ENCODE measurements around the gene SMARCC2.

Gene SMARCC2

DNA sequence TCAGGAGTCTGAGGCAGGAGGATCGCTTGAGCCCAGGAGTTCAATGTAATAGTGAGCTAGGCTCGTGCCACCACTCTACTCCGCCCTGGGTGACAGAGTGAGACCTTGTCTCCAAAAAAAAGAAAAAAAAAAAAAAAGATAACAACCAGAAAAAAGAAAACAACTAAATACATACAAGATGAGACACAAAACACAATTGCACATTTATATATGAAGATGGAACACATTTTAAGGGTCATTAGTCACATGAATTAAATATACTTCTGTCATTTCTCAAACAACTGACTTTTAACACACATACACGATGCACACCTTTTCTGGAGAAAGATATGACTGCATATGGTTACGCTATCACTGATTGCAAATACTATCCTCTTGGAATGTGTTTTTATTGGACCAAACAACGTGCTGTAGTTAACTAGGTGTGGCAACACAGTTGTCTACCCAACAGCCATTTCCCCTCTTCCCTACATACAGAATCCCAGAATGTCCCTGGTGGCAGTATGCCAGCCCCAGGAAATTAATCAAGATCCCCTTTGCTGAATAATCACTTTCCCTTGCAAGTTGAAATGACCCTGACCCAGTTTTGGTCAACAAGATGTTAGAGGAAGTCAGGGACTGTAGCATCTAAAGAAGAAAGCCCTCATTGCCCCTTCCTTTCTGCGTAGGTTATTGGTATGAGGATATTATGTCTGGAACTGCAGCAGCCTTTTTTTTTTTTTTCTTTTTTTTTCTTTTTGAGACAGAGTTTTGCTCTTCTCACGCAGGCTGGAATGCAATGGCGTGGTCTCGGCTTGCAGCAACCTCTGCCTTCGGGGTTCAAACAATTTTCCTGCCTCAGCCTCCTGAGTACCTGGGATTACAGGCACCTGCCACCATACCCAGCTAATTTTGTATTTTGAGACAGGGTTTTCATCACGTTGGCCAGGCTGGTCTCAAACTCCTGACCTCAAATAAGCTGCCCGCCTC is 42.5 kb downstream of the SMARCC2 start:
- no peak for DNase-seq

DNA sequence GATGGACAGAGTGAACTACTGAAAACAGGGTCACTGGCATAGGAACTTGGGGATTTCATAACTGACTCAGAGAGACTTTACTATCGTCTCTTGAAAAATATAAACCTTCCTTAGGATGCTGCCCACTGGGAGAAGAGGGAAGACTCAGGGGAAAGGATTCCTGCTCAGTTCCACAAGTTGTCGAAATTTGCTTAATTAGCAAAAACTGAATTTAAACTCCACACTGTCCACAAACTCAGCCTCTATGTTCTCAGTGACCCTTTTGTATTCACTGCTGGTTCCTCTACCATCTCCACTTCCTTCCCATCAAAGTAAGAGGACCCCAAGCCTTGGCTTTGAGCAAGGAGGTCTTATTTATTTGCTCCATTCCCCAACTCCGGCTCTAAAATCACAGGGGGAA is 44.1 kb downstream of the SMARCC2 start:
- DNase-seq = no peak

DNA sequence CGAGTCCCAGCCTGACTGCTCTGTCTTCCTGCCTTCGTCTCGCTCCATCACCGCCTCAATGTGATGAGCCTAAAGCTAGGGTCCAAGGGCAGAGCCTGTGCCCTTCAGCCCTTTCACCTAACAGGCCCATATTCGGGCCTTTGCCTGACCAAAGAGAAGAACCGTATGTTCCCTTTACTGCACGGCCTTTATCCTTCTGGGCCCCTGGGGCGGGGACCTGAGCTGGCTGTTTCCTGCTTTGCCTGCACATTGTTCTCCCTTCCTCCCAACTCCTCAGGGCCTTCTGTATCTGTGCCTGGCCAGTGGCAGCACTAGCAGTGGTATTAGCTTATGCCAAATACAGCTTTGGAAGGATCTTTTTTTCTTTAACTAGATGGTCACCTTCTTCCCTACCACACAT is 45.4 kb downstream of the SMARCC2 start:
- no peak for DNase-seq

DNA sequence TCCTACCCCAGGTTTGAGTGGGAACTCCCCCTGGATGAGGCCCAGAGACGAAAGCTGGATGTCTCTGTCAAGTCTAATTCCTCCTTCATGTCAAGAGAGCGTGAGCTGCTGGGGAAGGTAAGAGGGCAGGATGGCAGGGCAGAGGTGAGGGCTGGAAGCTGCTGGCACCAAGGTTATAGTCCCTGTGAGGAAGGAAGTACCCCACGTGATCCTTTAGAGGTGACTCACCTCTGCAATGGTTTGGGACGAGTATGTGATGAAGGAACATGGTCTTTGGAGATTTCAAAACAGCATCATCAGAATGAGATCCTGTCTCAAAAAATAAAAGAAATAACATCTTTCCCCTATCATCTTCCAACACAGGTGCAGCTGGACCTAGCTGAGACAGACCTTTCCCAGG is 46.1 kb downstream of the SMARCC2 start:
- no peak for DNase-seq

DNA sequence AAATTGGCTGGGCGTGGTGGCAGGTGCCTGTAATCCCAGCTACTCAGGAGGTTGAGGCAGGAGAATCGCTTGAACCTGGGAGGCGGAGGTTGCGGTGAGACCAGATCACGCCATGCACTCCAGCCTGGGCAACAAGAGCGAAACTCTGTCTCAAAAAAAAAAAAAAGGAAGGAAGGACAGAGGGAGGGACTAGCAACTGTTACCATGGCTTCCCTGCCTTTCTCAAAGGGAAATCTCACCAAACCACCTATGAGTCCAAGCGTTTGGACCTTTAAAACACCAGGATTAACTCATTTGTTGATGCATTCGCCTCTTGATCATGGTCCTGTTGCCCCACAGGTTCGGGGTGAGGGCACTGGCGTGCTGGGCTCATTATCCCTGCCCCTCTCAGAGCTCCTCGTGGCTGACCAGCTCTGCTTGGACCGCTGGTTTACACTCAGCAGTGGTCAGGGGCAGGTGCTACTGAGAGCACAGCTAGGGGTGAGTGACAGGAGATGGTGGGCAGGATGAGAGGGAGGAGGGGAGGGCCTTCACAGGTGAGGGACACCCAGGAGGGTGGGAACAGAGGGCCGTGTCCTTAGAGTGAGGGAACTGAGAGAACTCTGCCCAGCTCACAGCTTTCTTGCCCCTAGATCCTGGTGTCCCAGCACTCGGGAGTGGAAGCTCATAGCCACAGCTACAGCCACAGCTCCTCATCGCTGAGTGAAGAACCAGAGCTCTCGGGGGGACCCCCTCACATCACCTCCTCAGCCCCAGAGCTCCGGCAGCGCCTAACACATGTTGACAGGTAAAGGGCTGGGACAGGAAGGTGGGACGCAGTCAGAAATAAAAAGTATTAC is 47.1 kb downstream of the SMARCC2 start:
- DNase-seq = no peak

DNA sequence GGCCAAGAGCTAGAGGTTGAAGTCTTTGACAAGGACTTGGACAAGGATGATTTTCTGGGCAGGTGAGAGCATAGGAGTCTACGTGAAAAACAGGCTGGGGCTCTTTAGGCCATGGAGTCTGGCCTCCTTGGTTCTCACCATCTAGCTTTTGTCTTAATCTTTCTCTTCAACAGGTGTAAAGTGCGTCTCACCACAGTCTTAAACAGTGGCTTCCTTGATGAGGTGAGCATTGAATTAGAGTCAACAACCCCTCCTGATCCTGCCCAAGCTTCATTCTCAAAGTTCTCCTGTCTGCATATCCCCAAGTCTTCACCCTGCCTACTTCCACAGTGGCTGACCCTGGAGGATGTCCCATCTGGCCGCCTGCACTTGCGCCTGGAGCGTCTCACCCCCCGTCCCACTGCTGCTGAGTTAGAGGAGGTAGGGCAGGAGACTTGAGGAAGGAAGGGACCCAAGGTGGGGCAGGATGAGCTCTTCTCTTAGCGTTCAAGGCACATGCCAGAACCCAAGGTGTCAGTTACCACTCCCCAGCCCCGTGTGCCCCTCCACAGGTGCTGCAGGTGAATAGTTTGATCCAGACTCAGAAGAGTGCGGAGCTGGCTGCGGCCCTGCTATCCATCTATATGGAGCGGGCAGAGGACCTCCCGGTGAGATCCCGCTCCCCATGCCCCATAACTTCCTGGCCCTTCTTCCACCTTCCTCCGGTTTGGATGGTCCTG is 51.3 kb downstream of the SMARCC2 start:
- no peak for DNase-seq

DNA sequence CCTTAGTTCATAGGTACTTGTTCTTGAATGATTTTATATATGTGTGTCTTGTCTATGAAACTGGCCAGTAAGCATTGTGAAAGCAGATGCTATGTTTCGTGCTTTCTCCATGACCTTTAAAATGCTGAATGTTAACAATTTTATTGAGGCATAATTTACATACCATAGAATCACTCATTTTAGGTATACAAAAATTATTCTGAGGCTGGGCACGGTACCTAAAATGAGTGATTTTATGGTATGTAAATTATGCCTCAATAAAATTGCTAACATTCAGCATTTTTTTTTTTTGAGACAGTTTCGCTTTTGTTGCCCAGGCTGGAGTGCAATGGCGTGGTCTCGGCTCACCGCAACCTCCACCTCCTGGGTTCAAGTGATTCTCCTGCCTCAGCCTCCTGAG is 54.4 kb downstream of the SMARCC2 start:
- no peak for DNase-seq

DNA sequence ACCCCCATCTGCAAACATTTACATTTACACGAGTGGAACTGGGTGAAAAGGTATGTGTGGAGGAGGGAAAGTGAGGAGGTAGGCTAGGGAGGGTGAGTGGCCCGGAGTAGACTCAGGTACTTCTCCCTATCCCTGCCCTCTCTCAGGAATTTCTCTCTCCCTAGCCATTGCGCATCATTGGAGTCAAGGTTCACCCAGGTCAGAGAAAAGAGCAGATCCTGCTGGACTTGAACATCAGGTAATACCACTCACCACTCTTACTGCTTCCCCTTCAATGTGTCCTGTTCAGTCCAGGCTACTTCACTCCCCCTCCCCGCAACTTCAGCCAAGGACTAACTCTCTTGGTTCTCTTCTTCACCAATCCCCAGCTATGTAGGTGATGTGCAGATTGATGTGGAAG is 58.4 kb downstream of the SMARCC2 start:
- DNase-seq = no peak

DNA sequence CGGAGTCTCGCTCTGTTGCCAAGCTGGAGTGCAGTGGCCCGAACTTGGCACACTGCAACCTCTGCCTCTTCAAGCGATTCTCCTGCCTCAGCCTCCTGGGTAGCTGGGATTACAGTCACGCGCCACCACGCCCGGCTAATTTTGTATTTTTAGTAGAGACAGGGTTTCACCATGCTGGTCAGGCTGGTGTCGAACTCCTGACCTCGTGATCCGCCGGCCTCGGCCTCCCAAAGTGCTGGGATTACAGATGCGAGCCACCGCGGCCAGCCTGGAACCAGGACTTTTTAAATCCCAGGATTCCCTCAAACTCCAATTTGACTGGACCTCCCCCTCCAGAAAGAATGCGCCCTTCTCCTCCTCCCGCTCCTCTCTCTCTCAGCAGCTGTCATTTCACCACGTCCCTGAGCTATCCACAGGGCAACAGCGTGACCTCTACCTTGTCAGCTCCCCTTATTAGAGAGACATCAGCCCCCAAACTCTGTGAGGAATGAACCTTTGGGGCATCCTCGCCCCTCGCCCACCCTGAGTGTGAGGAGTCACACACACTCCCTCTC is 59.3 kb downstream of the SMARCC2 start:
- DNase-seq = no peak

DNA sequence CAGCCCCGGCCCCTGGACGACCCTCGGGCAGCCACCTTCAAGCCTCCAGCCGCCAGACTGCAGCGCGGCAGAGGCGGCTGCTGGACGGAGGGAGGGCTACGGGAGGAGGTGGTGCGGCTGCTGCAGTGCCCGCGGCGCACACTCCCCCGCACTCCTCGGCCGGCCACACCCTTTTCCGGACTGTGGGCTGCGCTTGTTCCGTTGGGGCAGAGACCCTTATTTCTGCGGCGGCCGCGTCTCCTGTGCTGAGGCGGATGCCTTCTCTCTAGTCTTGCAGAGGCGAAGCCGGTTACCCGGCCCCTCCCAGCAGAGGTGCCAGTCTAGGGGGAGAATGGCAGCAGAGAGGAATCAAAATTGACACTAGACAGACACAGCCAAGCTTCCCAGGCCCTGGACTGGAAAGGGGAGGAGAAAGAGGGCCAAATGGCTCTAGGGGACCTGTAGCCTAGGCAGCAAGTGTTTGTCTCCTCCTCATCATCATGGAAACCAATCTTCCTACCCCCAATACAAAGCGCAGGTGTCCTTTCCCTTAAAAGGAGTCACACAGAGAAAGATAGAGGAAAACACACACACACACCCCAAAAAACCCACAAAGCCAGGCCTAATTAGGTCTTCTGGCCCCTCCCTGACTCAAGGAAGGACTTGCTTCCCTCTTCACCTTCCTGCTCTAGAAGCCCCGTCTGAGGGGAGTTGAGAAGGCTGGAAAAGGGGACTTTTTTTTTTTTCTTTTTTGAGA is 59.9 kb downstream of the SMARCC2 start:
- DNase-seq = peak; percentile 44

DNA sequence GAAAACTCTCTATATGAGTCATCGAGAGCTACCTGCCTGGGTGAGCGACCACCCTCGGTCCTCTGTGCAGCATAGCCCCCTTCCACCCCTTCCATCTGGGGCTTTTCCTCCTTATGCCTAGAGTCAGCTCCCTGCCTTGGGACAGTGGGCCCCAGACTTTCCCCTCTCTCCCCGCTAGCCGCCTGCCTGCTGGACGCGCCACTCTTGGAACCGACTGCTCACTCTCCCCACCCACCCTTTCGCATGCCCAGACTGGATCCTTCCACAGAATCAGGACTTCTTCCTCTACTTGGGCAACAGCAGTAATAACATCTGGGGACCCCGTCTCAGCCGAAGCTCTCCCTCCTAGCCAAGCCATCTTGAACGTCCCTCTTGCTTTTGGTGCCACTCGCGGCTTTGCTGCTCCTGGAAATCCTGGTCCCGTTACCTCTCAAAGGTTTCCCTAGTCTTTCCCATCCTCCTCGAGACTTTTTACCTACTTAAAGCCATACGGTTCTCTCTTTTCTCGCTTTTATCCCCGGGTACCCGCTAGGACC is 60.5 kb downstream of the SMARCC2 start:
- no peak for DNase-seq

DNA sequence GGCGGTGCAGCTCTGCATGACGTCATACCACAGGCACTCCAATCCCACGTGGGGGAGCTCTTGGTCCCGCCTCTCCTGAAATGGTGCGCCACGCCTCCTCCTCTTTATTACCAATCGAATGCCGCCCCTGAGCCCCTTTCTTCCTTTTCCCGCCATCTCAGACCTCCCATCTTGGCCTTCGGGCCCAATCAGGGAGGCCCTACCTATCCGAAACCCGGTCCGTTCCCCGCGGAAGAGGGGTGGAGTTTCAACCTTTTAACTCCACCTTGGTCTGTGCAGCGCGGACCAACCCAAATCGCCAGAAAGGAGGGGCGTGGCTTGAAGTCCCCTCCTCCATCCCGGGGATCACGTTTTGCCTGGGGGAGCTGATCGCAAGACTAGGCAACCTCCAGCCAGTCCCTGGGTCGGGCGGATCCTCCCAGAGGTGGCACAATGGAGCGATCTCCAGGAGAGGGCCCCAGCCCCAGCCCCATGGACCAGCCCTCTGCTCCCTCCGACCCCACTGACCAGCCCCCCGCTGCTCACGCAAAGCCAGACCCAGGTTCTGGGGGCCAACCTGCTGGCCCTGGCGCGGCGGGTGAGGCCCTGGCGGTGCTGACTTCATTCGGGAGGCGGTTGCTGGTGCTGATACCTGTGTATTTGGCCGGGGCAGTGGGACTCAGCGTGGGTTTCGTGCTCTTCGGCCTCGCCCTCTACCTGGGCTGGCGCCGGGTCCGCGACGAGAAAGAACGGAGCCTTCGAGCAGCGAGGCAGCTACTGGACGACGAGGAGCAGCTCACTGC is 61.2 kb downstream of the SMARCC2 start, which contains the start of gene ESYT1:
Gene ESYT1, plus strand, starts transcription at position 380 of the 782 bp plus-strand sequence. Its CDS starts 53 bp downstream, at position 433.
- DNase-seq = peak; percentile 97

DNA sequence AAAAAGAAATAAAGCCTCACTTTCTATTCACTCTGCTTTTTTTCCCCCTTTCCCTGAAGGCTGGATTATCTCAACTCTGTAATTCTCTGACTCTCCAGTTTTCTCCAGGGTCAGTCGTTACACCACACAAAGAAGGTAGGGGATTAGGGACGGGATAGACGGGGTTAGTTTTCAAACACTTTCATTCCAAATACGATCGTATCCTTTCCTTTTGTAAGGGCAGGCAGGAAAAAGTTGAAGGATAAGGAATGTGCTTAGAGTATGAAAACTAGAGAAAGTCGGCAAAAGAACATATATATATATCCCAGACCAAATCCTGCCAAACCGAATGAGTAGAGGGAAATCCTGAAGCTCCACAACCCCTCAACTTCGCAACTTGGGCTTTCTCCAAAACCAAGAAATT is 61.8 kb downstream of the SMARCC2 start:
- no peak for DNase-seq

DNA sequence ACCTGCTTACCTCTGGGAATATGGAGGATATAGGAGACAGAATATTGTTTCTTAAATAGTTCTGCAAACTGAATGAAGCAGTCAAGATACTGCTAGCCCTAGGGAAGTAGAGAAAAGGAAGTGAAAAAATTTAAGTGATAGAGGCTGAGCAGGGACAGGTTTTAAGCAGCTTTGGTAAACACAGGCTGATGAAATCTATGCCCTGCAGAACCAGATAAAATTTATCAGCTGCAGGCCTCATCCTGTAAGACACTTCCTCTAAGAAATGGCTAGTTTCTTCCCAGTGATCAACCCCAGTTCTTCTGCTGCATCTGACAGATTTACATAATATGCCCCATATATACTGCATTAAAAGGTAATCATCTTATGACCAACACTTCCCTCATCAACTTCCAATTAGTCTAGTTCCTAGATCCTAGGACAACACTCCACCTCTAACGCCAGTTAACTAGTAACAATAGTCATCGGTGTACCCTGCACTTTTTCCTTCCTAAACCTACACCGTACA is 62.5 kb downstream of the SMARCC2 start:
- DNase-seq = no peak

DNA sequence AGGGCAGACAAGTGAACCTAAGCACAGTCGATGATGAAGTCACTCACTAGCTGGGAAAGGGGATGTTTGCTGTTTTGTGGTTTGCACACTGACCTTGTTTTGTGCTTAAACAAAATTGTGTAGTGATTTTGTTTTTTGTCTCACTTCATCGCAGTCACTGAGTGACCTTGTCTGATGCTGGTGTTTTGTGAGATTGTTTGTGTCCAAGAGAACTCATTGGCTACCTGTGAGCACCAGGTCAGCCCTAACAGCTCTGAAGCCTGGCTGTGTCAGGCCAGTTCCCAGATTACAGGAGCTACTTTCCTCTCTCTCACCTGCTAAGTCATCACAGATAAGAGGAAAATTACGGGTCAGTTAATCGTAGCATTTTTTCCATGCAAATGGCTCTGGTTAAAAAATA is 65.2 kb downstream of the SMARCC2 start:
- DNase-seq = no peak

DNA sequence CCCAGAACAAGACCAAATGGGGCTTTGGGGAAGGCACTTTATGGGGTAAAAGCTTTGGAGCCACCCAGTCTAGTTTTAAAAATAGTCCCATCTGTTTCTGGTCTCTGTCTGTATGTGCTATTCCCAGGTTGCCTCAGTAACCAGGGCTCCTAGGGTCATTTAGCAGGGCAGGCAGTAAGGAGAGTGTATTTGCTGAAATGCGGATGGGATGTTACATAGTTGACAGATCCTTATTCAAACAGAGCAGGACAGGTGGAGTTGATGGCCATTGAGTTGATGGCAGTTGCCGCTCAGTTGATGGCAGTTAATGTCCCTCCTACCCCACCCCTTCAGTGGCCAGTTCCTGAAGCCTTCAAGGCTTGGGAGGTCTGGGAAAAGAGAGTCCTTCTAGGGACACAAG is 66.6 kb downstream of the SMARCC2 start:
- no peak for DNase-seq

DNA sequence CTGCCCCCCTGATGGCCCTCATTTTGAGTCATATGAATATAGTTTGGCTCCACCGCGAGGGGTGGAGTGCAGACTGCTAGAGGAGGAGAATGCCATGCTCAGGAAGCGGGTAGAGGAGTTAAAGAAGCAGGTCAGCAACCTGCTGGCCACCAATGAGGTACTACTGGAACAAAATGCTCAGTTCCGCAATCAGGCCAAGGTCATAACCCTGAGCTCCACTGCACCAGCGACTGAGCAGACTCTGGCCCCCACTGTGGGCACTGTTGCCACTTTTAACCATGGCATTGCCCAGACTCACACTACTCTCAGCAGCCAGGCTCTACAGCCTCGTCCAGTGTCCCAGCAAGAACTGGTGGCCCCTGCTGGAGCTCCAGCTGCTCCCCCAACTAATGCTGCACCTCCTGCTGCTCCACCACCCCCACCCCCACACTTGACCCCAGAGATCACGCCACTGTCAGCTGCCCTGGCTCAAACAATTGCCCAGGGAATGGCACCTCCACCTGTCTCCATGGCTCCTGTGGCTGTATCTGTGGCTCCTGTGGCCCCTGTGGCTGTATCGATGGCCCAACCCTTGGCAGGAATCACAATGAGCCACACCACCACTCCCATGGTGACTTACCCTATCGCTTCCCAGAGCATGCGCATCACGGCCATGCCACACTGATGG is 67.9 kb downstream of the SMARCC2 start:
- DNase-seq = no peak

DNA sequence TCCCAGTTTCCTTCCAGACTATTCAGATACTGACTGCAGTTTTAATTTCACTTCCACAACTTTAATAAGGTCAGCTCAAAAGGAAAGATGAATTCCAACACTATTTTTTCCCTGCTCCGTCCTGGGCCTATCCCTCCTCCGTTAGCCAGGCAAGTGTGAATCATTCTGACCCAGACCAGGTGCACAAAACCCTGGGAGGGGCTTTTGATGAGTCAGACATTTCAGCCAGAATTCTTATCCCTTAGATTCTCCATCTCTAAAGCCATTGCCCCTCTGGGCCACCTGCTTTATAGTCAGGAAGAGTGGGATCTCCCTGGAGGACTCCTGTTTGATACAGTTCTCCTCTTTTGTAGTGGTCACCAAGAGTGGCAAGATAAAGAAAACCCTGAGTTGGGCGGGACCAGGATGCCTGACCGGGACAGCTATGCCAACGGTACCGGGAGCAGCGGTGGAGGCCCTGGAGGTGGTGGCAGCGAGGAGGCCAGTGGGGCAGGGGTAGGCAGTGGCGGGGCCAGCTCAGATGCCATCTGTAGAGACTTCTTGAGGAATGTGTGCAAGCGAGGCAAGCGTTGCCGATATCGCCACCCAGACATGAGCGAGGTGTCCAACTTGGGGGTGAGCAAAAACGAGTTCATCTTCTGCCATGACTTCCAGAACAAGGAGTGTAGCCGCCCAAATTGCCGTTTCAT is 69.0 kb downstream of the SMARCC2 start:
- DNase-seq = no peak

DNA sequence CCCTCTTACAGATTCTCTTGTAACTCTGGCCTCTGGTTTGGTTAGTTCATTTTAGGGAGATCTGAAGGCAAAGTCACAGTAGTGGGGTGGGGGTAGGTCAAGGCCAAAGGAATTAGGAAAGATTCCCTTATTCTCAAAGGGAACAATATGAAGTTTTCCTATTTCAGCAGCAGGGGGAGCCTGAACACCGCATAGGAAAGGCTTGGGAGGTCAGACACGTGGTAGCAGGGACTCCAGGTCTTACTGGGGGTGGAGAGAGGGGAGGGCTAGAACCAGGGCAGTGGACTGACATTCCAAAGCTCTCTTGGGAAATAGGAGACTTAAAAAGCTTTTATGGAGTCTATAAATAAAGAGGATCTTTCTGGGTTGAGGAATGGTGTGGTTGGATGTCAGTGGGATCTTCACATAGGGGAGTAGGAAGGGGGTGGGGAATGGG is 69.9 kb downstream of the SMARCC2 start:
- DNase-seq = peak; percentile 39

Data from effector CD8-positive, alpha-beta T cell (primary cell).